K562 (cell line): Measurements from ENCODE around the gene MED13L. TPM values are rescaled to one million over a fixed set of nuclear protein-coding genes. Genes with fewer than 3 reads are reported as not detected.

ENCODE experiments used
- ATAC-seq: fragments of 200-7000 bp; cut with Tn5 transposase; 3 replicates; pipeline ENCODE4 v1.9.1; 2020; ENCODE audit warnings: moderate library complexity
- BruUV-seq: library from RNA; stranded (reverse); fragments of 400-500 nt; replicated peaks from 2 replicates; lab custom pipeline; 2021; lab: Mats Ljungman, UMichigan
- CTCF ChIA-PET: fragments of 300-600 bp; formaldehyde crosslinking; extraction: SDS; loops from one replicate; lab custom pipeline; 2021; ENCODE audit warnings: low intra/inter-chr PET ratio; lab: Yijun Ruan, JAX
- POLR2A ChIA-PET: fragments of 300-600, 350-650 bp; sonication (Branson Sonifier 250); formaldehyde crosslinking; extraction: SDS; loops from one replicate; lab custom pipeline; 2021; ENCODE audit warnings: antibody characterized with exemption, inconsistent platforms; lab: Yijun Ruan, JAX
- DNase-seq, 4 experiments: peaks; one replicate each; pipeline versions ENCODE4 v3.0.0 to v3.0.0-alpha.2; 2011 to 2018; ENCODE audit warnings: low spot score in 3 of 4, mixed read lengths in 3 of 4; ENCODE audit errors: extremely low read depth in 1 of 4
- FAIRE-seq: peaks from 2 replicates; lab custom pipeline; 2011; peaks lifted over from hg19 to GRCh38; lab: Jason Lieb, UNC
- H2AFZ ChIP-seq: 2 replicates; pipeline ENCODE4 v1.6.0; 2011; ENCODE audit warnings: low read depth, low read length, control low read depth, inconsistent platforms
- H3K27ac ChIP-seq: fragments of 200-600 bp; 3 replicates; pipeline ENCODE4 v1.8.0; 2011; ENCODE audit warnings: low read depth, mild to moderate bottlenecking, control low read depth, inconsistent platforms, low read length, moderate library complexity, mixed read lengths; ENCODE audit errors: extremely low read depth
- H3K27me3 ChIP-seq, 2 experiments: fragments of 300-600 bp in 1 of 2; 2 replicates in 1 of 2; 3 replicates in 1 of 2; pipeline versions ENCODE4 v1.6.0 to v1.8.0; 2011; ENCODE audit warnings: inconsistent platforms in 2 of 2, low read length in 2 of 2, mild to moderate bottlenecking in 1 of 2, mixed read lengths in 1 of 2, moderate library complexity in 1 of 2; ENCODE audit not compliant: control insufficient read depth in 2 of 2, insufficient read depth in 2 of 2
- H3K36me3 ChIP-seq: fragments of 300-600 bp; 3 replicates; pipeline ENCODE4 v1.8.0; 2011; ENCODE audit warnings: mild to moderate bottlenecking, low read length, inconsistent platforms; ENCODE audit not compliant: control insufficient read depth, insufficient read depth
- H3K4me1 ChIP-seq, 2 experiments: fragments of 200-600 bp in 1 of 2; replicated peaks in 1 of 2; 2 replicates in 1 of 2; 3 replicates in 1 of 2; pipeline versions ENCODE4 v1.5.1 to v1.8.0; 2011; ENCODE audit warnings: inconsistent platforms in 2 of 2, low read length in 2 of 2, mild to moderate bottlenecking in 1 of 2, mixed read lengths in 1 of 2, moderate library complexity in 1 of 2; ENCODE audit not compliant: control insufficient read depth in 2 of 2, insufficient read depth in 2 of 2
- H3K4me2 ChIP-seq: 2 replicates; pipeline ENCODE4 v1.6.1; 2011; ENCODE audit warnings: low read length, control low read depth, inconsistent platforms, mixed read lengths; ENCODE audit not compliant: insufficient read depth
- H3K4me3 ChIP-seq: fragments of 200-600 bp; sonication (generic), shearing (Covaris generic); 2 replicates; pipeline ENCODE4 v1.5.1; 2016; ENCODE audit warnings: control low read depth, inconsistent platforms
- H3K79me2 ChIP-seq: fragments of 200-600 bp; 3 replicates; pipeline ENCODE4 v1.8.0; 2011; ENCODE audit warnings: low read length, inconsistent platforms; ENCODE audit not compliant: control insufficient read depth, insufficient read depth
- H3K9ac ChIP-seq, 2 experiments: 2 replicates each; pipeline versions ENCODE4 v1.6.0 to v1.6.1; 2011; ENCODE audit warnings: low read depth in 2 of 2, low read length in 2 of 2, control low read depth in 1 of 2, inconsistent platforms in 1 of 2, mild to moderate bottlenecking in 1 of 2, mixed read lengths in 1 of 2; ENCODE audit not compliant: insufficient read depth in 1 of 2
- H3K9me1 ChIP-seq: one replicate; pipeline ENCODE4 v1.6.0; 2011; ENCODE audit warnings: inconsistent platforms, mild to moderate bottlenecking, low read length, moderate library complexity; ENCODE audit not compliant: control insufficient read depth, insufficient read depth
- H3K9me3 ChIP-seq: replicated peaks from 2 replicates; pipeline ENCODE4 v1.5.1; 2011; ENCODE audit warnings: low read depth, low read length, inconsistent platforms; ENCODE audit not compliant: control insufficient read depth, insufficient read depth
- H4K20me1 ChIP-seq: replicated peaks from 2 replicates; pipeline ENCODE4 v1.6.1; 2011; ENCODE audit warnings: low read length, inconsistent platforms, mixed read lengths; ENCODE audit not compliant: control insufficient read depth, insufficient read depth
- CBX3 ChIP-seq, 2 experiments: IDR thresholded peaks; 1 replicate in 1 of 2; 2 replicates in 1 of 2; pipeline ENCODE4 v1.6.1; 2012; ENCODE audit warnings: inconsistent platforms in 2 of 2, low read length in 2 of 2, borderline replicate concordance in 1 of 2, control low read depth in 1 of 2
- DIDO1 ChIP-seq: fragments of 450-650 bp; IDR thresholded peaks from 2 replicates; pipeline ENCODE4 v1.6.1; 2016; ENCODE audit warnings: low read depth, missing biosample characterization, missing genetic modification characterization
- ETV6 ChIP-seq, 3 experiments: fragments of 150-350 bp in 1 of 3; sonication (generic) in 1 of 3; formaldehyde crosslinking in 1 of 3; IDR thresholded peaks; 2 replicates each; pipeline versions ENCODE4 v1.6.1 to v1.8.0; 2014 to 2022; ENCODE audit warnings: borderline replicate concordance in 2 of 3, low read depth in 2 of 3, antibody characterized with exemption in 1 of 3, low read length in 1 of 3, mild to moderate bottlenecking in 1 of 3, missing genetic modification reagents in 1 of 3
- ILF3 ChIP-seq: fragments of 450-650 bp; IDR thresholded peaks from 2 replicates; pipeline ENCODE4 v1.6.1; 2018; ENCODE audit warnings: antibody characterized with exemption, mild to moderate bottlenecking, moderate library complexity, borderline replicate concordance
- MCM3 ChIP-seq: fragments of 450-650 bp; IDR thresholded peaks from 2 replicates; pipeline ENCODE4 v1.6.1; 2016
- NR1H2 ChIP-seq: sonication (generic); formaldehyde crosslinking; IDR thresholded peaks from 2 replicates; pipeline ENCODE4 v1.4.0; 2020; ENCODE audit warnings: mild to moderate bottlenecking, missing genetic modification reagents
- PML ChIP-seq: IDR thresholded peaks from 2 replicates; pipeline ENCODE4 v1.6.1; 2012; ENCODE audit warnings: low read length, inconsistent platforms
- POLR2B ChIP-seq: fragments of 450-650 bp; IDR thresholded peaks from 2 replicates; pipeline ENCODE4 v1.6.1; 2018; ENCODE audit warnings: low read depth; ENCODE audit not compliant: partially characterized antibody
- RAD21 ChIP-seq, 2 experiments: fragments of 250-450 bp in 1 of 2; fragments of 450-650 bp in 1 of 2; sonication (Bioruptor Pico) in 1 of 2; formaldehyde crosslinking in 1 of 2; IDR thresholded peaks in 1 of 2; conservative IDR thresholded peaks in 1 of 2; 2 replicates each; pipeline versions ENCODE4 v1.4.0 to v1.8.0; 2020 to 2022; ENCODE audit warnings: mild to moderate bottlenecking in 2 of 2, moderate library complexity in 1 of 2
- RBM25 ChIP-seq: fragments of 200-400 bp; formaldehyde crosslinking; IDR thresholded peaks from 2 replicates; pipeline ENCODE4 v1.6.1; 2018; ENCODE audit warnings: low read length, low read depth, moderate library complexity; ENCODE audit not compliant: severe bottlenecking
- RCOR1 ChIP-seq, 2 experiments: IDR thresholded peaks; 2 replicates each; pipeline ENCODE4 v1.6.1; 2012; ENCODE audit warnings: low read depth in 2 of 2, low read length in 2 of 2, borderline replicate concordance in 1 of 2, improper control_type of control experiment in 1 of 2
- U2AF1 ChIP-seq: fragments of 200-400 bp; formaldehyde crosslinking; optimal IDR thresholded peaks from 2 replicates; pipeline ENCODE3; 2017; ENCODE audit warnings: mild to moderate bottlenecking, low read depth, low read length, moderate library complexity
- ZNF785 ChIP-seq: fragments of 250-450 bp; sonication (Bioruptor Pico); IDR thresholded peaks from 2 replicates; pipeline ENCODE4 v1.4.0; 2020; ENCODE audit warnings: mild to moderate bottlenecking
- WGBS: fragments of 100-300 bp; shearing (Covaris generic); methylation state at CpG from one replicate; pipeline ENCODE4 v1.1.6; 2016; ENCODE audit warnings: low coverage, mixed read lengths; ENCODE audit not compliant: insufficient coverage; ENCODE audit errors: missing lambda C conversion rate; 5-methylcytosine and 5-hydroxymethylcytosine counted together
- in situ Hi-C: fragments of 300-500 bp; cut with MboI; formaldehyde crosslinking; loops from 4 replicates; pipeline ENCODE4 v1.15.0; 2018; ENCODE audit warnings: inconsistent platforms, mixed read lengths
- intact Hi-C: fragments of 100-400 bp; cut with micrococcal nuclease; formaldehyde crosslinking; loops from 2 replicates; pipeline ENCODE4 v1.14.2; 2022
- polyA plus RNA-seq, 8 experiments: library from polyadenylated mRNA; depleted of rRNA in 4 of 8; stranded (reverse) in 5 of 8; unstranded in 3 of 8; fragments of >200 nt; fragmentation: Nextera tagmentation in 2 of 8; fragmentation: Illumina TruSeq in 1 of 8; extraction: Ambion mirVana in 2 of 8; extraction: Trizol in 1 of 8; gene quantifications; 2 replicates each; pipeline versions ENCODE4 v1.2.1 to v1.2.3, GENCODE V29; 2011 to 2014; ENCODE audit warnings: inconsistent platforms in 1 of 8, missing spikeins in 1 of 8
- total RNA-seq, 7 experiments: library from RNA; depleted of rRNA in 6 of 7; stranded (reverse); fragments of >200 nt in 6 of 7; fragmentation: Illumina TruSeq in 2 of 7; extraction: Trizol in 2 of 7; gene quantifications; 2 replicates each; pipeline versions ENCODE4 v1.2.1 to v1.2.3, GENCODE V29; 2011 to 2021; ENCODE audit warnings: low replicate concordance in 1 of 7
- TF ChIP-seq, protein P1 (sequence below): fragments of 250-450 bp; sonication (Bioruptor Pico); IDR thresholded peaks from 2 replicates; pipeline ENCODE4 v1.5.1; 2021; ENCODE audit warnings: mild to moderate bottlenecking
- TF ChIP-seq, protein P2 (sequence below), 3 experiments: fragments of 200-800 bp in 1 of 3; sonication (Bioruptor generic) in 1 of 3; sonication (generic) in 1 of 3; formaldehyde crosslinking in 1 of 3; IDR thresholded peaks; 2 replicates each; pipeline versions ENCODE4 v1.6.1 to v1.8.0; 2016 to 2022; ENCODE audit warnings: mild to moderate bottlenecking in 2 of 3, missing compliant biosample characterization in 2 of 3, missing genetic modification characterization in 2 of 3, missing genetic modification reagents in 1 of 3
- TF ChIP-seq, protein P3 (sequence below): sonication (generic); IDR thresholded peaks from 2 replicates; pipeline ENCODE4 v1.6.1; 2016

The MED13L gene
- total and polyA plus RNA-seq, 9 of the 15 experiments (the other 6 are each of a cell fraction or from before 2014, with no cell fraction given), result 13.4 to 90.3 (median 36.9) TPM

DNA sequence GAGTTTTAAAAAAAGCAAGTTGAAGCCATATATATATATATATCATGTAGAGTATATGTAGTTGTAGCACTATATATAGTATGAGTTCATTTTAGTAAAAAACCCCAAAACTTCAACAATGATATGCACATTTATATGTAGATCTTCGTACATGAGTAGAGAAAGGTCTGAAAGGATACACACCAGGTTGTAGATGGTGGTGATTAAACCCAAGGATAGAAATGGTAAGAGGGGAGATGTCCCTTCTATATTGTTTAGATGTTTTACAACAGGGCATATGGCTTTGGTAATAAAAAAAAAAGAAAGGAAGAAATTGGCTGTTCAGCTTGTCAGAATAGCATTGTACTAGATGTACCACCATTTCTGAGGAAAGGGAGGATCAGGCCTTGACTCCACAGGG is 31.9 kb upstream of the MED13L start:
- Histone ChIP-seq H3K4me1 (no peaks in the 10 kb centered on the region; a peak in 2 of 5 replicates), H3K27me3 (no peaks in the 10 kb centered on the region), H4K20me1 (no peaks in the 10 kb centered on the region), H3K4me2 (no peak overlapping the region), H3K36me3 (no peaks in the 10 kb centered on the region), H2AFZ (no peak overlapping the region), H3K9ac (no peak overlapping the region), H3K9me1 (no peaks in the 10 kb centered on the region), H3K9me3 (no peaks in the 10 kb centered on the region; the same call in 1 of the 2 replicates), H3K4me3 (no peak overlapping the region), H3K27ac (no peak overlapping the region), H3K79me2 (no peaks in the 10 kb centered on the region)
- POLR2A ChIA-PET, result no interaction called here
- DNase-seq, result no peak
- CTCF ChIA-PET, result no interaction called here
- intact Hi-C loops, result no loop called here
- TF ChIP-seq ZNF785 (CRISPR knock-in tag) (no peak), POLR2B (no peak), ILF3 (no peak), RBM25 (peak; percentile 88), PML (no peak), ETV6 (IDR thresholded peaks at IDR 0.05; ENCODE audit: borderline replicate concordance in 1 of 2, low read depth in 2 of 2, low read length in 1 of 2) (no peak), ETV6 (CRISPR knock-in tag; IDR thresholded peaks at IDR 0.05; ENCODE audit: borderline replicate concordance) (no peak), MCM3 (no peak), RCOR1 (IDR thresholded peaks at IDR 0.05; ENCODE audit: borderline replicate concordance in 1 of 2, low read depth in 2 of 2, low read length in 2 of 2) (0 out of 4 replicates have a peak, but pooled peaks of 1 of the 2 experiments have one; percentile 19), DIDO1 (tag) (no peak), CBX3 (IDR thresholded peaks at IDR 0.05; ENCODE audit: borderline replicate concordance in 1 of 2, low read length in 2 of 2) (peak in 1 of 2 experiments; percentile 58; a peak in 1 of 3 replicates), U2AF1 (no peak), NR1H2 (CRISPR knock-in tag) (no peak), RAD21 (CRISPR knock-in tag; conservative IDR thresholded peaks at IDR 0.05 in 1 of 2, IDR thresholded peaks at IDR 0.05 in 1 of 2) (no peak)
- TF ChIP-seq, protein P1, sequence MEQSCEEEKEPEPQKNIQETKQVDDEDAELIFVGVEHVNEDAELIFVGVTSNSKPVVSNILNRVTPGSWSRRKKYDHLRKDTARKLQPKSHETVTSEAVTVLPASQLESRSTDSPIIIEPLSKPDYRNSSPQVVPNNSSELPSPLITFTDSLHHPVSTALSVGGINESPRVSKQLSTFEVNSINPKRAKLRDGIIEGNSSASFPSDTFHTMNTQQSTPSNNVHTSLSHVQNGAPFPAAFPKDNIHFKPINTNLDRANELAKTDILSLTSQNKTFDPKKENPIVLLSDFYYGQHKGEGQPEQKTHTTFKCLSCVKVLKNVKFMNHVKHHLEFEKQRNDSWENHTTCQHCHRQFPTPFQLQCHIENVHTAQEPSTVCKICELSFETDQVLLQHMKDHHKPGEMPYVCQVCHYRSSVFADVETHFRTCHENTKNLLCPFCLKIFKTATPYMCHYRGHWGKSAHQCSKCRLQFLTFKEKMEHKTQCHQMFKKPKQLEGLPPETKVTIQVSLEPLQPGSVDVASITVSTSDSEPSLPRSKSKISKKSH (CRISPR knock-in tag), result no peak
- TF ChIP-seq, protein P2, sequence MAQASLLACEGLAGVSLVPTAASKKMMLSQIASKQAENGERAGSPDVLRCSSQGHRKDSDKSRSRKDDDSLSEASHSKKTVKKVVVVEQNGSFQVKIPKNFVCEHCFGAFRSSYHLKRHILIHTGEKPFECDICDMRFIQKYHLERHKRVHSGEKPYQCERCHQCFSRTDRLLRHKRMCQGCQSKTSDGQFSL (CRISPR knock-in tag; IDR thresholded peaks at IDR 0.05), result no peak
- TF ChIP-seq, protein P2 (tag; IDR thresholded peaks at IDR 0.05), result no peak
- TF ChIP-seq, protein P3, sequence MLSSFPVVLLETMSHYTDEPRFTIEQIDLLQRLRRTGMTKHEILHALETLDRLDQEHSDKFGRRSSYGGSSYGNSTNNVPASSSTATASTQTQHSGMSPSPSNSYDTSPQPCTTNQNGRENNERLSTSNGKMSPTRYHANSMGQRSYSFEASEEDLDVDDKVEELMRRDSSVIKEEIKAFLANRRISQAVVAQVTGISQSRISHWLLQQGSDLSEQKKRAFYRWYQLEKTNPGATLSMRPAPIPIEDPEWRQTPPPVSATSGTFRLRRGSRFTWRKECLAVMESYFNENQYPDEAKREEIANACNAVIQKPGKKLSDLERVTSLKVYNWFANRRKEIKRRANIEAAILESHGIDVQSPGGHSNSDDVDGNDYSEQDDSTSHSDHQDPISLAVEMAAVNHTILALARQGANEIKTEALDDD, result no peak
- no peak for FAIRE-seq
- ATAC-seq, result no peak
- BruUV-seq, result no TSS peak
- in situ Hi-C loops, result no loop called here
- WGBS, result 58% methylated on average over 1 of the region's 1 CpG
